ENCODE data around the gene TRMT11. TPM values are rescaled to one million over a fixed set of nuclear protein-coding genes. Genes with fewer than 3 reads are reported as not detected.
"Not testable (repeated sequence)": the region's sequence is repeated elsewhere in the genome, so short reads cannot be mapped to it uniquely, and the experiment has no call there.

Gene TRMT11
- total RNA-seq, 4 donors from 2014 or later: 16.1 to 24.9 (median 18.8) TPM

DNA sequence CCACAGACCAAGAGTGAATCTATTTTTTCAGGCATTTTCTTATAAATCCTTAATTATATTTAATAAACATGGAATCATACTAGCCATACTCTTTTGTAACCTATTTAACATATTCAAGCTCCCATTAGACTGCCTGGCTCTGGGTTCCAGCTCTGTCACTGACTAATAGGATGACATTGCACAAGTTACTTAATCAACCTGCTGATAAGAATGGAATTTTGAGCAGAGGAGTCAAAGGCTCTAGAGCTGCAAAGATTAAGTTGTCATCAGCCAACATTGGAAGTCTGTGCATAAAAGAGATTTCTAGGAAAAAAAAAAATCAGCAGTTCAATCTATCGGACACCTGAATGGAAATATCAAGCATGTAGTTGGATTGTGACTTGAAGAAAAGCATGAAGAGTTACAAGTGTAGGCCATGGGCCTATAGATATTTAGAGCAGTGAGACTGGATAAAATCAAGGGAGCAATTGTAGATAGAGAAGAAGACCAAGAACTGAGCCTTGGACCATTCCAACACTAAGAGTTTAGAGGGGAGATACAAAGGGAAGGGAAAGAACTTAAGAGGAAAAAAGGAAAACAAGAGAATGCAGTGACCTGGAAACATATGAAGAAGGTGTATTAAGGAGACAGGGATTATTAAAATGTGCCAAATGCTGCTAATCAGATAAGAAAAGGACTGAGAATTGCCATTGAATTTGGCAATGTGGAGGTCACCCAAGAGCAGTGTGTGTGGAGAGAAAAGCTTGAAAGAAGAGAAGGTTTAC lies 40.8 kb upstream of the TRMT11 start:
- peak overlapping the region; percentile 34 to 64 (median 50) for H3K27ac ChIP-seq (replicated peaks in 1 of 4)
- WGBS: 93% methylated on average over 1 of the region's 1 CpG

GRCh38 chr6:125947615-125948014 lies 38.7 kb upstream of the TRMT11 start:
- TF ChIP-seq POLR2A (IDR thresholded peaks at IDR 0.05; ENCODE audit: low read depth): no peak
- TF ChIP-seq POLR2AphosphoS5 (IDR thresholded peaks at IDR 0.05): no peak
- TF ChIP-seq CTCF (IDR thresholded peaks at IDR 0.05): no peak
- TF ChIP-seq EP300 (IDR thresholded peaks at IDR 0.05): no peak
- no peak for DNase-seq (ENCODE audit: extremely low spot score)
- Histone ChIP-seq H3K4me1 (peaks cover 4 to 17% (median 12%) of the 10 kb centered on the region in 4 donors), H3K4me3 (no peak overlapping the region), H3K27ac (replicated peaks in 1 of 4) (no peak overlapping the region), H3K9me3 (no peaks in the 10 kb centered on the region), H3K27me3 (no peaks in the 10 kb centered on the region), H3K36me3 (no peaks in the 10 kb centered on the region)
- intact Hi-C loops (cut with DNase I): no loop called here
- 95% methylated on average over 2 of the region's 2 CpGs for WGBS

More for the DNA sequence above, 40.8 kb upstream of the TRMT11 start:
- intact Hi-C loops (cut with DNase I): no loop called here
- Histone ChIP-seq H3K4me3 (no peak overlapping the region), H3K9me3 (no peaks in the 10 kb centered on the region), H3K27me3 (no peaks in the 10 kb centered on the region), H3K36me3 (no peaks in the 10 kb centered on the region), H3K4me1 (peaks cover 4 to 17% (median 12%) of the 10 kb centered on the region in 4 donors)
- TF ChIP-seq EP300 (IDR thresholded peaks at IDR 0.05) (no peak), POLR2A (IDR thresholded peaks at IDR 0.05; ENCODE audit: low read depth) (no peak)
- no peak for DNase-seq (ENCODE audit: extremely low spot score)

GRCh38 chr6:125948455-125948854 lies 37.9 kb upstream of the TRMT11 start:
- Histone ChIP-seq H3K9me3 (no peaks in the 10 kb centered on the region), H3K4me1 (peaks cover 4 to 17% (median 12%) of the 10 kb centered on the region in 4 donors), H3K27me3 (peaks cover 0 to 5% (median 0%) of the 10 kb centered on the region in 4 donors), H3K36me3 (no peaks in the 10 kb centered on the region), H3K4me3 (no peak overlapping the region), H3K27ac (replicated peaks in 1 of 4) (no peak overlapping the region)
- TF ChIP-seq POLR2A (IDR thresholded peaks at IDR 0.05; ENCODE audit: low read depth): no peak
- no peak for TF ChIP-seq EP300 (IDR thresholded peaks at IDR 0.05)
- no peak for TF ChIP-seq CTCF (IDR thresholded peaks at IDR 0.05)
- no peak for TF ChIP-seq POLR2AphosphoS5 (IDR thresholded peaks at IDR 0.05)
- 91% methylated on average over 3 of the region's 3 CpGs for WGBS
- no peak for DNase-seq (ENCODE audit: extremely low spot score)
- intact Hi-C loops (cut with DNase I): no loop called here

DNA sequence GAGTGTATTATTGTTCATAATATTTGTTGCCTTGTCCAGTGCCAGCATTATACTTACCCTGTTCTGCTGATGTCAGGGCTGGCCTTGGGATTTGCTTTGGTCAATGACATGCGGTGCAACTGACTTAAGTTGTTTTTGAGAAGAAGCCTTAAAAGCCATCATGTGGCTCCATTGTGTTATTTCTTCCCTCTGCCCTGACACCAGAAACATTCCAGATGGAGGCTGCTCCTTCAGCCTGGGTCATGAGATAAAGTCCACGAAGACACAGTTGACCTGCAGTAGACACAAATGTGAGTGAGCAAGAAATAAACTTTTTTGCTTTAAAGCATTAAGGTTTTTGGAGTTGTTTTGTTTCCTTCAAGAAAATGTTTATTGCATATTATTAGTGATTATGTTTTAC lies 37.3 kb upstream of the TRMT11 start:
- Histone ChIP-seq H3K27me3 (peaks cover 0 to 8% (median 0%) of the 10 kb centered on the region in 4 donors), H3K9me3 (no peaks in the 10 kb centered on the region), H3K4me1 (peaks cover 4 to 13% (median 11%) of the 10 kb centered on the region in 4 donors), H3K27ac (replicated peaks in 1 of 4) (no peak overlapping the region), H3K36me3 (no peaks in the 10 kb centered on the region), H3K4me3 (no peak overlapping the region)
- WGBS: 79% methylated on average over 2 of the region's 2 CpGs
- intact Hi-C loops (cut with DNase I): no loop called here
- no peak for TF ChIP-seq CTCF (IDR thresholded peaks at IDR 0.05)
- no peak for TF ChIP-seq POLR2A (IDR thresholded peaks at IDR 0.05; ENCODE audit: low read depth)
- TF ChIP-seq POLR2AphosphoS5 (IDR thresholded peaks at IDR 0.05): no peak
- no peak for TF ChIP-seq EP300 (IDR thresholded peaks at IDR 0.05)
- DNase-seq (ENCODE audit: extremely low spot score): no peak

GRCh38 chr6:125950293-125950692 lies 36.0 kb upstream of the TRMT11 start:
- intact Hi-C loops (cut with DNase I): loop anchor here (10.0 kb wide), 1 partner anchor 645 kb away; the partner anchor contains the start of gene HDDC2

DNA sequence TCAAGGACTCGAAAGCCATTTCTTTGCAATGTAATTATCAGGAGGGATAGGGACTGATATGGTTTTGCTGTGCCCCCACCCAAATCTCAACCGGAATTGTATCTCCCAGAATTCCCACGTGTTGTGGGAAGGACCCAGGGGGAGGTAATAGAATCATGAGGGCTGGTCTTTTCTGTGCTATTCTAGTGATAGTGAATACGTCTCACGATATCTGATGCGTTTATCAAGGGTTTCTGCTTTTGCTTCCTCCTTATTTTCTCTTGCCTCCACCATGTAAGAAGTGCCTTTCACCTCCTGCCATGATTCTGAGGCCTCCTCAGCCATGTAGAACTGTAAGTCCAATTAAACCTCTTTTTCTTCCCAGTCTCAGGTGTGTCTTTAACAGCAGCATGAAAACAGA lies 35.6 kb upstream of the TRMT11 start:
- not testable (repeated sequence) for DNase-seq (ENCODE audit: extremely low spot score)
- intact Hi-C loops (cut with DNase I): loop anchor here (10.0 kb wide), 1 partner anchor 646 kb away; the partner anchor contains the start of gene HDDC2
- 81% methylated on average over 6 of the region's 6 CpGs for WGBS

More at GRCh38 chr6:125950293-125950692, 36.0 kb upstream of the TRMT11 start:
- TF ChIP-seq EP300 (IDR thresholded peaks at IDR 0.05): no peak
- TF ChIP-seq POLR2A (IDR thresholded peaks at IDR 0.05; ENCODE audit: low read depth): no peak
- no peak for TF ChIP-seq POLR2AphosphoS5 (IDR thresholded peaks at IDR 0.05)
- TF ChIP-seq CTCF (IDR thresholded peaks at IDR 0.05): no peak
- H3K27me3 ChIP-seq: peaks cover 0 to 8% (median 0%) of the 10 kb centered on the region in 4 donors
- WGBS: 85% methylated on average over 6 of the region's 6 CpGs
- no peak overlapping the region for H3K27ac ChIP-seq (replicated peaks in 1 of 4)
- H3K4me1 ChIP-seq: peaks cover 0 to under 1% (median 0%) of the 10 kb centered on the region in 4 donors
- no peaks in the 10 kb centered on the region for H3K36me3 ChIP-seq
- no peaks in the 10 kb centered on the region for H3K9me3 ChIP-seq
- no peak for DNase-seq (ENCODE audit: extremely low spot score)
- no peak overlapping the region for H3K4me3 ChIP-seq

More for the DNA sequence above, 35.6 kb upstream of the TRMT11 start:
- not testable (repeated sequence) for H3K27ac ChIP-seq (replicated peaks in 1 of 4); H3K36me3 ChIP-seq; H3K27me3 ChIP-seq; H3K4me1 ChIP-seq; H3K9me3 ChIP-seq; H3K4me3 ChIP-seq

Data from esophagus muscularis mucosa (tissue), 4 donors.